ENCODE measurements around the gene PARP12.

The PARP12 gene

DNA sequence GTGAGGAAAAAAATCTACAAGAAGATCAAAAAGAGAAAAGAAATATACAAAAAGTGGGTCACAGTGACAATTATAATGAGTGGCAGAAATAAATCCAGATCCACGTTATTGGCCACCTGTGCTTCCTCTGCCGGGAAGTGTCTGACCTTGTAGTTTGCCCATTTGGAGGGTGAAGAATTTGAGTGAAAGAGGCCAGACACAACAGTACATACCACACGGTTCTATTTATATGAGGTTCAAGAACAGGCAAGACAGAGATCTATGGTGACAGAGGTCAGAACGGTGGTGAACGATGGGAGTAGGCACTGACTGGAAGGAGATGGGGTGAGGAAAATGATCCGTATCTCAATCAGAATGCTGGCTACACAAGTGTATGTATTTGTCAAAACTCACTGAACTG, 17.1 kb downstream of the PARP12 start:
- Histone ChIP-seq H3K36me3 (ENCODE audit: control insufficient read depth, insufficient read depth, low read length) (no peaks in the 10 kb centered on the region), H3K9me3 (ENCODE audit: control insufficient read depth, low read length) (no peaks in the 10 kb centered on the region), H3K9ac (ENCODE audit: low read length) (no peak overlapping the region), H3K4me3 (ENCODE audit: low read length) (no peak overlapping the region), H3K4me1 (ENCODE audit: control insufficient read depth, insufficient read depth, low read length) (peaks cover 20% of the 10 kb centered on the region), H3K27me3 (ENCODE audit: control insufficient read depth, insufficient read depth, low read length) (no peaks in the 10 kb centered on the region)

DNA sequence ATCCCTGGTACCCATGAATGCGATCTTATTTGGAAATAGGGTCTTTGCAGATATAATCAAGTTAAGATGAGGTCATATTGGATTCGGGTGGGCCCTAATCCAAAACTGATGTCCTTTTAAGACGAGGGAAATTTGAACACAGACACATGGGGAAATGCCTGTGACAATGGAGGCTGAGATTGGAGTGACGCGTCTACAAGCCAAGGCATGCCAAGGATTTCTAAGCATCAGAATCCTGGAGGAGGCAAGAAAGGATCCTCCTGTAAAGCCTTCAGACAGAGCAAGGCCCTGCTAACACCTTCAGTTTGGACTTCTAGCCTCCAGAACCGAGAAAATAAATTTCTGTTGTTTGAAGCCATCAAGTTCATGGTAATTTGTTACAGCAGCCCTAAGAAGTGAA, 18.5 kb downstream of the PARP12 start:
- no peaks in the 10 kb centered on the region for H3K27me3 ChIP-seq (ENCODE audit: control insufficient read depth, insufficient read depth, low read length)
- H3K4me3 ChIP-seq (ENCODE audit: low read length), result no peak overlapping the region
- H3K4me1 ChIP-seq (ENCODE audit: control insufficient read depth, insufficient read depth, low read length), result peaks cover 10% of the 10 kb centered on the region
- no peak overlapping the region for H3K9ac ChIP-seq (ENCODE audit: low read length)
- H3K9me3 ChIP-seq (ENCODE audit: control insufficient read depth, low read length), result no peaks in the 10 kb centered on the region
- peaks cover 5% of the 10 kb centered on the region for H3K36me3 ChIP-seq (ENCODE audit: control insufficient read depth, insufficient read depth, low read length)

DNA sequence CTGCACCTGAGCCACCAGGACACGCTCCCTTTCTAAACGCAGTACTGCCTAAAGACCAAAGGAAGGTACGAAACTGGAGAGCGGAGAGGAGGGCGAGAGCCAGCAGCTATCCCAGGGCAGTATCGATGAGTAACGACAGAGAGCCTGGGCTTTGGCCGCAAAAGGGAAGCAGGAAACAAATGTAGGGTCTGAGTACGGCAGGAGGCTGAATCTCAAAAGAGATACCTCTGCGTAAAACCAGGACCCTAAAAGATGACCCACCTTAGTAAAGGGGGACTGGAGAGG, 20.4 kb downstream of the PARP12 start:
- H3K4me1 ChIP-seq (ENCODE audit: control insufficient read depth, insufficient read depth, low read length), result no peaks in the 10 kb centered on the region
- H3K9me3 ChIP-seq (ENCODE audit: control insufficient read depth, low read length), result no peaks in the 10 kb centered on the region
- peaks cover 5% of the 10 kb centered on the region for H3K36me3 ChIP-seq (ENCODE audit: control insufficient read depth, insufficient read depth, low read length)
- H3K4me3 ChIP-seq (ENCODE audit: low read length), result no peak overlapping the region
- H3K27me3 ChIP-seq (ENCODE audit: control insufficient read depth, insufficient read depth, low read length), result no peaks in the 10 kb centered on the region
- no peak overlapping the region for H3K9ac ChIP-seq (ENCODE audit: low read length)

DNA sequence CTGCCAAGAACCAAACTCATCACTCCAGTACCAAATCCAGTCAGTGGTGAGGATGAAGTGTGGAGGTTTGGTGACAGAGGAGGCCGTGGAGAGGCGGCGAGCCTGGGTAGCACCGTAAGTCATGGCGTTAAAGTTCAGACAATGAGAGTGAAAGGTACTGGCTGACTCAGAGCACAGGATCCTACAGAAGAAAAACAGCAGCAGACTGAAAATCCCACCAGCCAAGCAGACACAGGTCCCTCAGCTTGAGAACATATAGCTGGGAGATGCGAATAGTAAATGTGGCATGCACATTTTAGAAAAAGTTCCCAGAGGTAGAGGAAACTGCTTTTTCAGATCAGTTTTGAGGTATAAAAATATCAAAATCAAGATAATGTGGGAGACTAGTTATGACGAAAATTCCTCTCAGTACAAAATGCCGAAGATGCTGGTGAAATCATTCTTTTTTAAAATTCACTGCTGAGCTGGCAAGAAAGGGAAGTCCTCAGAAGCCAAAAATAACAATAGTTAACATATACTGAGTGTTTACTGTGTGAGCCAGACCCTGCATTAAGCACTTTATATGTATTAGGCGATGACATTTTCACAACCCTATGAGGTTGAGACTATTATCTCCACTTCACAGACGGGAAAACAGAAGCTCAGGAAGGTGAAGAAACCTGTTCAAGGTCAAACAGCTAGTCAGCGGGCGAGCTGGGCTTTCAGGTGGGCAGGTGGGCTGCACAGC, 20.9 kb downstream of the PARP12 start:
- no peaks in the 10 kb centered on the region for H3K4me1 ChIP-seq (ENCODE audit: control insufficient read depth, insufficient read depth, low read length)
- no peak overlapping the region for H3K9ac ChIP-seq (ENCODE audit: low read length)
- H3K36me3 ChIP-seq (ENCODE audit: control insufficient read depth, insufficient read depth, low read length), result peaks cover 5% of the 10 kb centered on the region
- no peaks in the 10 kb centered on the region for H3K27me3 ChIP-seq (ENCODE audit: control insufficient read depth, insufficient read depth, low read length)
- H3K9me3 ChIP-seq (ENCODE audit: control insufficient read depth, low read length), result no peaks in the 10 kb centered on the region
- H3K4me3 ChIP-seq (ENCODE audit: low read length), result no peak overlapping the region

GRCh38 chr7:140039896-140040295, 22.9 kb downstream of the PARP12 start:
- H3K27me3 ChIP-seq (ENCODE audit: control insufficient read depth, insufficient read depth, low read length), result no peaks in the 10 kb centered on the region
- H3K36me3 ChIP-seq (ENCODE audit: control insufficient read depth, insufficient read depth, low read length), result peaks cover 5% of the 10 kb centered on the region
- H3K9me3 ChIP-seq (ENCODE audit: control insufficient read depth, low read length), result no peaks in the 10 kb centered on the region
- H3K9ac ChIP-seq (ENCODE audit: low read length), result no peak overlapping the region
- no peaks in the 10 kb centered on the region for H3K4me1 ChIP-seq (ENCODE audit: control insufficient read depth, insufficient read depth, low read length)
- H3K4me3 ChIP-seq (ENCODE audit: low read length), result no peak overlapping the region

- no peaks in the 10 kb centered on the region for H3K27me3 ChIP-seq (ENCODE audit: control insufficient read depth, insufficient read depth, low read length)
- H3K9ac ChIP-seq (ENCODE audit: low read length), result no peak overlapping the region
- H3K4me1 ChIP-seq (ENCODE audit: control insufficient read depth, insufficient read depth, low read length), result no peaks in the 10 kb centered on the region
- H3K36me3 ChIP-seq (ENCODE audit: control insufficient read depth, insufficient read depth, low read length), result peaks cover 5% of the 10 kb centered on the region
- no peak overlapping the region for H3K4me3 ChIP-seq (ENCODE audit: low read length)
- H3K9me3 ChIP-seq (ENCODE audit: control insufficient read depth, low read length), result no peaks in the 10 kb centered on the region
Observed at GRCh38 chr7:140039066-140039465, 23.7 kb downstream of the PARP12 start.

GRCh38 chr7:140036224-140036962, 26.4 kb downstream of the PARP12 start:
- H3K4me3 ChIP-seq (ENCODE audit: low read length), result no peak overlapping the region
- H3K36me3 ChIP-seq (ENCODE audit: control insufficient read depth, insufficient read depth, low read length), result peaks cover 5% of the 10 kb centered on the region
- no peaks in the 10 kb centered on the region for H3K27me3 ChIP-seq (ENCODE audit: control insufficient read depth, insufficient read depth, low read length)
- no peaks in the 10 kb centered on the region for H3K9me3 ChIP-seq (ENCODE audit: control insufficient read depth, low read length)
- no peak overlapping the region for H3K9ac ChIP-seq (ENCODE audit: low read length)
- H3K4me1 ChIP-seq (ENCODE audit: control insufficient read depth, insufficient read depth, low read length), result no peaks in the 10 kb centered on the region

DNA sequence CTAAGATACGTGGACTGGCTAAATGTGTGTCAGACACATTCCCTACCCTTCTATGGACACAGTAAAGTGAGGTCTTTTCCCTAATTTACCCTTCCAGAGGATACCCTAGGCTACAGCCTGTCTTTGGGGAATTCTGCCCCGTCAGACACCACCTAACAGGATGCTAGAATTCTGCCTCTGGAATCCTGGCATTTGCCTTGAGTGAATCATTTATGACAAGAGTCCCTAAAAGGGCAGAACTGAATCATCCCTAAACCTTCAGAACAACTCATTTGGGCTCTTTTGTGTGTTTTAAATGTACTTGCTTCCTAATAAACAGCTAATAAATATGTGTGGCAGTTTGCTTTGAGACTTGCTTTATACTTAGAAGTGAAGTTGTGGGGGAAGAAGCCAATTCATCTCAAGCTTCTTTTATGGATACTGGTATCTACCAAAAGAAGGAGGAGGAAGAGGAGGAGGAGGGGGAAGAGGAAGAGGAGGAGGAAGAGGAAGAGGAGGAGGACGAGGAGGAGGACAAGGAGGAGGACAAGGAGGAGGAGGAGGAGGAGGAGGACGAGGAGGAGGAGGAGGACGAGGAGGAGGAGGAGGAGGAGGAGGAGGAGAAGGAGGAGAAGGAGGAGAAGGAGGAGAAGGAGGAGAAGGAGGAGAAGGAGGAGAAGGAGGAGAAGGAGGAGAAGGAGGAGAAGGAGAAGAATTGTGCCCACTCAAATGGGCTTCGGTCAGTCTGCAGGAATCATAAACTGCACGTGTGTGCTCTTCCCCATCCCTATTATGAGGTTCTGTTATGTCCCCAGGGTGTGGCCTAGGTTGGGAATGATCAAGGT, 27.1 kb downstream of the PARP12 start:
- Histone ChIP-seq H3K36me3 (ENCODE audit: control insufficient read depth, insufficient read depth, low read length) (peaks cover 5% of the 10 kb centered on the region), H3K9me3 (ENCODE audit: control insufficient read depth, low read length) (no peaks in the 10 kb centered on the region), H3K27me3 (ENCODE audit: control insufficient read depth, insufficient read depth, low read length) (no peaks in the 10 kb centered on the region), H3K4me1 (ENCODE audit: control insufficient read depth, insufficient read depth, low read length) (no peaks in the 10 kb centered on the region), H3K9ac (ENCODE audit: low read length) (no peak overlapping the region), H3K4me3 (ENCODE audit: low read length) (no peak overlapping the region)

- no peak overlapping the region for H3K9ac ChIP-seq (ENCODE audit: low read length)
- no peaks in the 10 kb centered on the region for H3K4me1 ChIP-seq (ENCODE audit: control insufficient read depth, insufficient read depth, low read length)
- H3K36me3 ChIP-seq (ENCODE audit: control insufficient read depth, insufficient read depth, low read length), result peaks cover 2% of the 10 kb centered on the region
- H3K27me3 ChIP-seq (ENCODE audit: control insufficient read depth, insufficient read depth, low read length), result no peaks in the 10 kb centered on the region
- H3K9me3 ChIP-seq (ENCODE audit: control insufficient read depth, low read length), result no peaks in the 10 kb centered on the region
- H3K4me3 ChIP-seq (ENCODE audit: low read length), result no peak overlapping the region
Observed at GRCh38 chr7:140034421-140034820, 28.3 kb downstream of the PARP12 start.

- Histone ChIP-seq H3K4me1 (ENCODE audit: control insufficient read depth, insufficient read depth, low read length) (no peaks in the 10 kb centered on the region), H3K4me3 (ENCODE audit: low read length) (no peak overlapping the region), H3K9ac (ENCODE audit: low read length) (no peak overlapping the region), H3K36me3 (ENCODE audit: control insufficient read depth, insufficient read depth, low read length) (no peaks in the 10 kb centered on the region), H3K9me3 (ENCODE audit: control insufficient read depth, low read length) (no peaks in the 10 kb centered on the region), H3K27me3 (ENCODE audit: control insufficient read depth, insufficient read depth, low read length) (no peaks in the 10 kb centered on the region)
Observed at GRCh38 chr7:140033779-140034363, 28.9 kb downstream of the PARP12 start.

- Histone ChIP-seq H3K9me3 (ENCODE audit: control insufficient read depth, low read length) (no peaks in the 10 kb centered on the region), H3K36me3 (ENCODE audit: control insufficient read depth, insufficient read depth, low read length) (no peaks in the 10 kb centered on the region), H3K4me1 (ENCODE audit: control insufficient read depth, insufficient read depth, low read length) (no peaks in the 10 kb centered on the region), H3K27me3 (ENCODE audit: control insufficient read depth, insufficient read depth, low read length) (no peaks in the 10 kb centered on the region), H3K4me3 (ENCODE audit: low read length) (no peak overlapping the region), H3K9ac (ENCODE audit: low read length) (no peak overlapping the region)
Observed at GRCh38 chr7:140033036-140033435, 29.7 kb downstream of the PARP12 start.

GRCh38 chr7:140031364-140031763, 31.4 kb downstream of the PARP12 start:
- H3K4me3 ChIP-seq (ENCODE audit: low read length), result no peak overlapping the region
- H3K9me3 ChIP-seq (ENCODE audit: control insufficient read depth, low read length), result no peaks in the 10 kb centered on the region
- no peaks in the 10 kb centered on the region for H3K27me3 ChIP-seq (ENCODE audit: control insufficient read depth, insufficient read depth, low read length)
- no peak overlapping the region for H3K9ac ChIP-seq (ENCODE audit: low read length)
- no peaks in the 10 kb centered on the region for H3K4me1 ChIP-seq (ENCODE audit: control insufficient read depth, insufficient read depth, low read length)
- no peaks in the 10 kb centered on the region for H3K36me3 ChIP-seq (ENCODE audit: control insufficient read depth, insufficient read depth, low read length)
